Suprapubic skin (tissue), 4 donors: ENCODE data around the gene CALD1. TPM values are rescaled to one million over a fixed set of nuclear protein-coding genes. Genes with fewer than 3 reads are reported as not detected.

Source experiments
- DNase-seq, 2 donors: peaks; one replicate each; pipeline ENCODE4 v3.0.0-alpha.2; 2019; ENCODE audit warnings: low spot score in 2 of 2
- H3K27ac ChIP-seq: fragments of 200-600 bp; sonication (generic); one replicate; pipeline ENCODE4 v1.5.1; 2019
- H3K27me3 ChIP-seq: fragments of 200-600 bp; sonication (generic); one replicate; pipeline ENCODE4 v1.5.1; 2019
- H3K36me3 ChIP-seq: fragments of 200-600 bp; sonication (generic); one replicate; pipeline ENCODE4 v1.5.1; 2019
- H3K4me1 ChIP-seq: fragments of 200-600 bp; sonication (generic); one replicate; pipeline ENCODE4 v1.5.1; 2019
- H3K4me3 ChIP-seq: fragments of 200-600 bp; sonication (generic); one replicate; pipeline ENCODE4 v1.5.1; 2019; ENCODE audit warnings: mild to moderate bottlenecking
- H3K9me3 ChIP-seq: fragments of 200-600 bp; sonication (generic); one replicate; pipeline ENCODE4 v1.5.1; 2019
- CTCF ChIP-seq, 2 donors: fragments of 200-600 bp in 1 of 2; fragments of 450-650 bp in 1 of 2; sonication (generic) in 1 of 2; IDR thresholded peaks; one replicate each; pipeline ENCODE4 v1.5.1; 2016 to 2019; ENCODE audit warnings: antibody characterized with exemption in 2 of 2, mild to moderate bottlenecking in 1 of 2, moderate library complexity in 1 of 2
- EP300 ChIP-seq: sonication (generic); formaldehyde crosslinking; IDR thresholded peaks from one replicate; pipeline ENCODE4 v1.6.1; 2017; ENCODE audit warnings: antibody characterized with exemption
- POLR2A ChIP-seq, 2 donors: fragments of 450-650 bp; IDR thresholded peaks; one replicate each; pipeline ENCODE4 v1.6.1; 2017; ENCODE audit warnings: antibody characterized with exemption in 2 of 2, mild to moderate bottlenecking in 2 of 2, moderate library complexity in 2 of 2
- POLR2AphosphoS5 ChIP-seq, 3 donors: sonication (generic); formaldehyde crosslinking; IDR thresholded peaks; one replicate each; pipeline ENCODE4 v1.6.1; 2017; ENCODE audit warnings: antibody characterized with exemption in 3 of 3
- WGBS: methylation state at CpG from one replicate; pipeline ENCODE4 v1.1.5; 2018; 5-methylcytosine and 5-hydroxymethylcytosine counted together
- total RNA-seq, 4 donors: library from RNA; depleted of rRNA; stranded (reverse); fragments of >200 nt; gene quantifications; one replicate each; pipeline ENCODE4 v1.1.0, GENCODE V29; 2016

The CALD1 gene
- total RNA-seq, 4 donors from 2014 or later: 53.6 to 116 (median 83.2) TPM

- 86% methylated on average over 2 of the region's 2 CpGs for WGBS
- Histone ChIP-seq H3K4me1 (peaks cover 50% of the 10 kb centered on the region), H3K4me3 (no peak overlapping the region), H3K27ac (no peak overlapping the region), H3K36me3 (peaks cover 3% of the 10 kb centered on the region), H3K27me3 (no peaks in the 10 kb centered on the region), H3K9me3 (no peaks in the 10 kb centered on the region)
- no peak for DNase-seq
- TF ChIP-seq POLR2A (IDR thresholded peaks at IDR 0.05): no peak
- TF ChIP-seq POLR2AphosphoS5 (IDR thresholded peaks at IDR 0.05): no peak
- no peak for TF ChIP-seq CTCF (IDR thresholded peaks at IDR 0.05)
- TF ChIP-seq EP300: no peak
Observed at GRCh38 chr7:134902058-134902457, 122.6 kb downstream of the CALD1 start.

- Histone ChIP-seq H3K4me3 (no peak overlapping the region), H3K27ac (peak overlapping the region; percentile 30), H3K27me3 (no peaks in the 10 kb centered on the region), H3K4me1 (peaks cover 48% of the 10 kb centered on the region), H3K36me3 (no peaks in the 10 kb centered on the region), H3K9me3 (no peaks in the 10 kb centered on the region)
- no peak for DNase-seq
- no peak for TF ChIP-seq CTCF (IDR thresholded peaks at IDR 0.05)
- no peak for TF ChIP-seq EP300
- TF ChIP-seq POLR2AphosphoS5 (IDR thresholded peaks at IDR 0.05): no peak
- no peak for TF ChIP-seq POLR2A (IDR thresholded peaks at IDR 0.05)
- WGBS: 74% methylated on average over 5 of the region's 5 CpGs
Observed at GRCh38 chr7:134903073-134903790, 123.8 kb downstream of the CALD1 start.

GRCh38 chr7:134905375-134905774 is 125.9 kb downstream of the CALD1 start:
- Histone ChIP-seq H3K27ac (no peak overlapping the region), H3K27me3 (no peaks in the 10 kb centered on the region), H3K9me3 (no peaks in the 10 kb centered on the region), H3K36me3 (no peaks in the 10 kb centered on the region), H3K4me1 (peaks cover 42% of the 10 kb centered on the region), H3K4me3 (no peak overlapping the region)
- DNase-seq: no peak
- WGBS: 41% methylated on average over 2 of the region's 2 CpGs
- no peak for TF ChIP-seq POLR2AphosphoS5 (IDR thresholded peaks at IDR 0.05)
- no peak for TF ChIP-seq EP300
- TF ChIP-seq POLR2A (IDR thresholded peaks at IDR 0.05): no peak
- TF ChIP-seq CTCF (IDR thresholded peaks at IDR 0.05): no peak

- Histone ChIP-seq H3K36me3 (no peaks in the 10 kb centered on the region), H3K4me1 (peaks cover 38% of the 10 kb centered on the region), H3K27me3 (no peaks in the 10 kb centered on the region), H3K27ac (no peak overlapping the region), H3K4me3 (no peak overlapping the region), H3K9me3 (no peaks in the 10 kb centered on the region)
- WGBS: 83% methylated on average over 4 of the region's 4 CpGs
- TF ChIP-seq EP300: no peak
- no peak for TF ChIP-seq POLR2A (IDR thresholded peaks at IDR 0.05)
- no peak for TF ChIP-seq POLR2AphosphoS5 (IDR thresholded peaks at IDR 0.05)
- TF ChIP-seq CTCF (IDR thresholded peaks at IDR 0.05): no peak
- no peak for DNase-seq
Observed at GRCh38 chr7:134907000-134907399, 127.6 kb downstream of the CALD1 start.

- 53% methylated on average over 6 of the region's 6 CpGs for WGBS
- Histone ChIP-seq H3K4me1 (peaks cover 32% of the 10 kb centered on the region), H3K4me3 (no peak overlapping the region), H3K36me3 (no peaks in the 10 kb centered on the region), H3K27me3 (no peaks in the 10 kb centered on the region), H3K9me3 (no peaks in the 10 kb centered on the region), H3K27ac (no peak overlapping the region)
- no peak for DNase-seq
- TF ChIP-seq EP300 (no peak), POLR2A (IDR thresholded peaks at IDR 0.05) (no peak), CTCF (IDR thresholded peaks at IDR 0.05) (no peak), POLR2AphosphoS5 (IDR thresholded peaks at IDR 0.05) (no peak)
Observed at GRCh38 chr7:134907639-134908038, 128.2 kb downstream of the CALD1 start.
